HFFc6 (cell line): Measurements from ENCODE around the gene ARSK. TPM values are rescaled to one million over a fixed set of nuclear protein-coding genes. Genes with fewer than 3 reads are reported as not detected.
A peak's percentile ranks its signal among the peaks of the same experiment; 100 is the strongest.

Experiments
- DNase-seq: peaks from one replicate; pipeline ENCODE4 v3.0.0-alpha.2; 2018
- H3K27ac Mint-ChIP-seq: 2 replicates; pipeline ENCODE4 v1.8.0; 2020; ENCODE audit warnings: mild to moderate bottlenecking, mixed read lengths
- H3K27me3 Mint-ChIP-seq: 2 replicates; pipeline ENCODE4 v1.8.0; 2021; ENCODE audit warnings: mild to moderate bottlenecking, moderate library complexity, mixed read lengths; ENCODE audit not compliant: insufficient read depth
- H3K36me3 Mint-ChIP-seq: 2 replicates; pipeline ENCODE4 v1.8.0; 2021; ENCODE audit warnings: low read depth, mixed read lengths
- H3K4me1 Mint-ChIP-seq: 2 replicates; pipeline ENCODE4 v1.8.0; 2020; ENCODE audit warnings: low read depth, mixed read lengths
- H3K4me3 Mint-ChIP-seq: 2 replicates; pipeline ENCODE4 v1.8.0; 2020; ENCODE audit warnings: mild to moderate bottlenecking, moderate library complexity, mixed read lengths
- H3K9me3 Mint-ChIP-seq: 2 replicates; pipeline ENCODE4 v1.8.0; 2020; ENCODE audit warnings: mild to moderate bottlenecking, mixed read lengths
- total RNA-seq, 6 experiments: library from RNA; stranded (reverse); fragmentation: NEBNext Ultra II Directional; extraction: Animal tissue kit (Norgen Biotek cat#: 25700); gene quantifications; 2 replicates in 1 of 6; 3 replicates in 5 of 6; pipeline ENCODE4 v1.2.3, GENCODE V29; 2021
- TF ChIP-seq, protein P1 (sequence below): fragments of 200-600 bp; sonication (generic); IDR thresholded peaks from 2 replicates; pipeline ENCODE4 v1.5.0; 2021; ENCODE audit warnings: antibody characterized with exemption, mild to moderate bottlenecking

ARSK gene
- total RNA-seq, 6 experiments from 2014 or later = 11.6 to 19.7 (median 17.3) TPM

DNA sequence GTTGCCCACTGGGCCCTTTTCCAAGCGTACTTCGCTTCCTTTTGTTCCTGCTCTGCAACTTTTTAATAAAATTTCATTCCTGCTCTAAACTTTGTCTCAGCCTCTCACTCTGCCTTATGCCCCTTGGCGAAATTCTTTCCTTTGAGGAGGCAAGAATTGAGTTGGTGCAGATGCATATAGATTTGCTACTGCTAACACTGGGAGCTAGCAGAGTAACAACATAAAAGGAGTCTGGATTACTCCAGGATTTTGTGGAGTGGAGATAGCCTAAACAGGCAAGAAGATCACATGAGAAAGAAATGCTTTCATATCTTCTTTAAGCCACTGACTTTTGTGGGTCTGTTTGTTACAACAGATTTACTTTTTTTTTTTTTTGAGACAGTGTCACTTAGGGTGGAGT is 78.8 kb downstream of the ARSK start:
- peaks cover 27% of the 10 kb centered on the region for H3K4me1 Mint-ChIP-seq
- TF ChIP-seq, protein P1, sequence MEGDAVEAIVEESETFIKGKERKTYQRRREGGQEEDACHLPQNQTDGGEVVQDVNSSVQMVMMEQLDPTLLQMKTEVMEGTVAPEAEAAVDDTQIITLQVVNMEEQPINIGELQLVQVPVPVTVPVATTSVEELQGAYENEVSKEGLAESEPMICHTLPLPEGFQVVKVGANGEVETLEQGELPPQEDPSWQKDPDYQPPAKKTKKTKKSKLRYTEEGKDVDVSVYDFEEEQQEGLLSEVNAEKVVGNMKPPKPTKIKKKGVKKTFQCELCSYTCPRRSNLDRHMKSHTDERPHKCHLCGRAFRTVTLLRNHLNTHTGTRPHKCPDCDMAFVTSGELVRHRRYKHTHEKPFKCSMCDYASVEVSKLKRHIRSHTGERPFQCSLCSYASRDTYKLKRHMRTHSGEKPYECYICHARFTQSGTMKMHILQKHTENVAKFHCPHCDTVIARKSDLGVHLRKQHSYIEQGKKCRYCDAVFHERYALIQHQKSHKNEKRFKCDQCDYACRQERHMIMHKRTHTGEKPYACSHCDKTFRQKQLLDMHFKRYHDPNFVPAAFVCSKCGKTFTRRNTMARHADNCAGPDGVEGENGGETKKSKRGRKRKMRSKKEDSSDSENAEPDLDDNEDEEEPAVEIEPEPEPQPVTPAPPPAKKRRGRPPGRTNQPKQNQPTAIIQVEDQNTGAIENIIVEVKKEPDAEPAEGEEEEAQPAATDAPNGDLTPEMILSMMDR = no peak
- H3K4me3 Mint-ChIP-seq = no peak overlapping the region

DNA sequence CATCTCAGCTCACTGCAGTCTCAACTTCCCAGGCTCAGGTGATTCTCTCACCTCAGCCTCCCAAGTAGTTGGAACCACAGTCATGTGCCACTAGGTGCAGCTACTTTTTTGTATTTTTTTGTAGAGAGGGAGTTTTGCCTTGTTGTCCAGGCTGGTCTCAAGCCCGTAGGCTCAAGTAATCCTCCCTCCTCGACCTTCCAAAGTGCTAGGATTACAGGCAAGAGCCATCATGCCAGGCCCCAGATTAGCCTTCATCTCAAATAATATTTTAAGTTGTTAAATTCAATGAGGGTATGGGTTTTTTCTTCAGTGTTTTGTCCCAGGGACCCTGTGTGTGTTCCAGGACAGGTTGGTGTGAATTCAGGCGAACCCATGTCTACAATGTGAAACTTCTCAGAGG is 79.2 kb downstream of the ARSK start:
- Mint-ChIP-seq H3K4me3 (no peak overlapping the region), H3K27me3 (0 out of 2 replicates have a peak, but pooled peaks cover 7% of the 10 kb centered on the region), H3K4me1 (peaks cover 30% of the 10 kb centered on the region), H3K36me3 (peaks cover 7% of the 10 kb centered on the region; the same call in 1 of the 2 replicates), H3K9me3 (peaks cover 4% of the 10 kb centered on the region; the same call in 1 of the 2 replicates), H3K27ac (no peak overlapping the region)
- TF ChIP-seq, protein P1 = no peak
- no peak for DNase-seq

More for the DNA sequence above, 78.8 kb downstream of the ARSK start:
- Mint-ChIP-seq H3K36me3 (peaks cover 7% of the 10 kb centered on the region; the same call in 1 of the 2 replicates), H3K9me3 (peaks cover 4% of the 10 kb centered on the region; the same call in 1 of the 2 replicates), H3K27ac (no peak overlapping the region), H3K27me3 (0 out of 2 replicates have a peak, but pooled peaks cover 7% of the 10 kb centered on the region)
- no peak for DNase-seq

- Mint-ChIP-seq H3K27ac (no peak overlapping the region), H3K9me3 (0 out of 2 replicates have a peak, but pooled peaks cover under 1% of the 10 kb centered on the region), H3K36me3 (no peaks in the 10 kb centered on the region), H3K27me3 (0 out of 2 replicates have a peak, but pooled peaks cover 7% of the 10 kb centered on the region), H3K4me1 (peaks cover 15% of the 10 kb centered on the region), H3K4me3 (peak overlapping the region; percentile 62; the same call in 1 of the 2 replicates)
- TF ChIP-seq, protein P1 = no peak
- no peak for DNase-seq
Measured at GRCh38 chr5:95638632-95639031, 83.7 kb downstream of the ARSK start.

GRCh38 chr5:95641741-95642220 is 86.9 kb downstream of the ARSK start:
- H3K27me3 Mint-ChIP-seq = 0 out of 2 replicates have a peak, but pooled peaks cover 7% of the 10 kb centered on the region
- TF ChIP-seq, protein P1 = no peak
- H3K27ac Mint-ChIP-seq = no peak overlapping the region
- peaks cover 38% of the 10 kb centered on the region for H3K4me1 Mint-ChIP-seq
- no peaks in the 10 kb centered on the region for H3K9me3 Mint-ChIP-seq
- no peak overlapping the region for H3K4me3 Mint-ChIP-seq
- DNase-seq = peak; percentile 52
- H3K36me3 Mint-ChIP-seq = no peaks in the 10 kb centered on the region

- Mint-ChIP-seq H3K4me1 (peaks cover 42% of the 10 kb centered on the region), H3K36me3 (no peaks in the 10 kb centered on the region)
Measured at GRCh38 chr5:95643152-95643551, 88.3 kb downstream of the ARSK start.

More at GRCh38 chr5:95643152-95643551, 88.3 kb downstream of the ARSK start:
- no peak for DNase-seq
- Mint-ChIP-seq H3K4me3 (no peak overlapping the region), H3K9me3 (no peaks in the 10 kb centered on the region), H3K27me3 (0 out of 2 replicates have a peak, but pooled peaks cover 5% of the 10 kb centered on the region), H3K27ac (no peak overlapping the region)
- TF ChIP-seq, protein P1 = no peak
